ENCODE measurements around the gene TBL1Y. TPM values are rescaled to one million over a fixed set of nuclear protein-coding genes. Genes with fewer than 3 reads are reported as not detected.

TBL1Y gene
- total and polyA plus RNA-seq, 2 donors (not counting 1 experiment from before 2014, with no cell fraction given): not detected

DNA sequence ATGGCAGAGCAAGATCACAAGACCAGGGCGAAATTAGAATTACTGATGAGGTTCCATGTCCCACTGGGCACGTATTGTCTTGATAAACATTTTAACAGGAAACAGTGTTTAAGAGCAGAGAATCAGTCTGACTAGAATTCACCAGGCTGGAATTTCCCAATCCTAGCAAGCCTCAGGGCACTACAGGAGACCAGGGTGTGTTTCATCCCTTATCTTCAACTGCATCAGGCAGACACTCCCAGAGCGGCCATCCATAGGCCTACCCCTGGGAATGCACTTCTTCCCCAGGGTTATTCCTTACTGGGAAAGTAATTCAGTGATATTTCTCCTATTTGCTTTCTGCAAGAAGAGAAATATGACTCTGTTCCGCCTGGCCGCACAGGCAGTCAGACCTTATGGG lies 205.4 kb downstream of the TBL1Y start:
- ChIA-PET POLR2A (no interaction called here), CTCF (no interaction called here)
- Histone ChIP-seq H2AFZ (ENCODE audit: insufficient read depth, low read depth, low read length, poor library complexity, severe bottlenecking) (no peak overlapping the region), H3K9me3 (ENCODE audit: control extremely low read depth in 1 of 3, control insufficient read depth in 2 of 3, insufficient read depth in 1 of 3, low read length in 2 of 3) (no peaks in the 10 kb centered on the region), H3K27me3 (replicated peaks in 1 of 4; ENCODE audit: control extremely low read depth in 1 of 4, control insufficient read depth in 3 of 4, insufficient read depth in 4 of 4, low read length in 3 of 4) (no peaks in the 10 kb centered on the region), H4K20me1 (ENCODE audit: control insufficient read depth, insufficient read depth, low read length, poor library complexity, severe bottlenecking) (no peaks in the 10 kb centered on the region), H3K4me2 (replicated peaks; ENCODE audit: low read depth, low read length, poor library complexity, severe bottlenecking) (no peak overlapping the region), H3K4me3 (ENCODE audit: control extremely low read depth in 1 of 5, extremely low read depth in 1 of 5, insufficient read depth in 1 of 5, low read depth in 2 of 5, low read length in 4 of 5) (no peak overlapping the region), H3K4me1 (ENCODE audit: control insufficient read depth in 2 of 2, insufficient read depth in 2 of 2, low read length in 2 of 2) (no peaks in the 10 kb centered on the region), H3K9ac (ENCODE audit: low read length) (no peak overlapping the region), H3K27ac (ENCODE audit: low read length in 2 of 2) (no peak overlapping the region), H3K79me2 (ENCODE audit: control insufficient read depth, insufficient read depth, low read length) (no peaks in the 10 kb centered on the region), H3K36me3 (replicated peaks in 1 of 2; ENCODE audit: control extremely low read depth in 1 of 2, control insufficient read depth in 1 of 2, extremely low read depth in 1 of 2, insufficient read depth in 2 of 2, low read length in 1 of 2) (no peaks in the 10 kb centered on the region)
- 100% methylated on average over 2 of the region's 5 CpGs for WGBS (ENCODE audit: insufficient coverage)
- Mint-ChIP-seq H3K4me1 (no peaks in the 10 kb centered on the region), H3K27ac (no peak overlapping the region), H3K27me3 (no peaks in the 10 kb centered on the region), H3K4me3 (no peak overlapping the region), H3K9me3 (ENCODE audit: insufficient read depth) (peaks cover 2% of the 10 kb centered on the region)
- TF ChIP-seq, protein P1, sequence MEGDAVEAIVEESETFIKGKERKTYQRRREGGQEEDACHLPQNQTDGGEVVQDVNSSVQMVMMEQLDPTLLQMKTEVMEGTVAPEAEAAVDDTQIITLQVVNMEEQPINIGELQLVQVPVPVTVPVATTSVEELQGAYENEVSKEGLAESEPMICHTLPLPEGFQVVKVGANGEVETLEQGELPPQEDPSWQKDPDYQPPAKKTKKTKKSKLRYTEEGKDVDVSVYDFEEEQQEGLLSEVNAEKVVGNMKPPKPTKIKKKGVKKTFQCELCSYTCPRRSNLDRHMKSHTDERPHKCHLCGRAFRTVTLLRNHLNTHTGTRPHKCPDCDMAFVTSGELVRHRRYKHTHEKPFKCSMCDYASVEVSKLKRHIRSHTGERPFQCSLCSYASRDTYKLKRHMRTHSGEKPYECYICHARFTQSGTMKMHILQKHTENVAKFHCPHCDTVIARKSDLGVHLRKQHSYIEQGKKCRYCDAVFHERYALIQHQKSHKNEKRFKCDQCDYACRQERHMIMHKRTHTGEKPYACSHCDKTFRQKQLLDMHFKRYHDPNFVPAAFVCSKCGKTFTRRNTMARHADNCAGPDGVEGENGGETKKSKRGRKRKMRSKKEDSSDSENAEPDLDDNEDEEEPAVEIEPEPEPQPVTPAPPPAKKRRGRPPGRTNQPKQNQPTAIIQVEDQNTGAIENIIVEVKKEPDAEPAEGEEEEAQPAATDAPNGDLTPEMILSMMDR (IDR thresholded peaks at IDR 0.05): no peak
- TF ChIP-seq EZH2 (IDR thresholded peaks at IDR 0.05; ENCODE audit: borderline replicate concordance, insufficient read depth, low read depth, low read length, poor library complexity, severe bottlenecking): no peak
- intact Hi-C loops (cut with micrococcal nuclease): no loop called here
- no peak for ATAC-seq (ENCODE audit: low read depth)
- DNase-seq: no peak

DNA sequence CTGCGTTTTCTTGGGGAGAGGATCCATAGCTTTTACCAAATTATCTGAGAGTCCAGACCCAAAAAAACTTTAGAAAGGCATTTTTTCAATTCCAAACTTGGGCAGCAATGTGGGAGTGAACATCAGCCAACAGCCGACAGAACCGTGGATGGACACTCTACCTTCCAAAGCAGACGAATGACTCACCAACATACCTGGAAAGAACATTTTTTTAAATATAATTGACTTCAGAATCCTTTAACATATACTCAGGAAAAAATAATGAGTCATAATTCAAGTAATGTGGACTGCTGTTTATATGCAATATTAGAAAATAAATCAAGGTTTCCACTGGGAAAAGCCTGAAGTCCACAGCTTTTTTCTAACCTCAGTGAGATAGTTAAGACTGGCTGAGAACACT lies 211.7 kb downstream of the TBL1Y start:
- DNase-seq (no peak), ATAC-seq (ENCODE audit: low read depth) (no peak)
- H3K9ac ChIP-seq (ENCODE audit: low read length): no peak overlapping the region
- no peaks in the 10 kb centered on the region for H3K36me3 ChIP-seq (replicated peaks in 1 of 2; ENCODE audit: control extremely low read depth in 1 of 2, control insufficient read depth in 1 of 2, extremely low read depth in 1 of 2, insufficient read depth in 2 of 2, low read length in 1 of 2)
- Mint-ChIP-seq H3K4me1 (no peaks in the 10 kb centered on the region), H3K27ac (no peak overlapping the region), H3K9me3 (ENCODE audit: insufficient read depth) (no peaks in the 10 kb centered on the region), H3K27me3 (no peaks in the 10 kb centered on the region), H3K4me3 (no peak overlapping the region)
- no peak overlapping the region for H3K4me3 ChIP-seq (ENCODE audit: control extremely low read depth in 1 of 5, extremely low read depth in 1 of 5, insufficient read depth in 1 of 5, low read depth in 2 of 5, low read length in 4 of 5)
- H3K27ac ChIP-seq (ENCODE audit: low read length in 2 of 2): no peak overlapping the region
- H3K27me3 ChIP-seq (replicated peaks in 1 of 4; ENCODE audit: control extremely low read depth in 1 of 4, control insufficient read depth in 3 of 4, insufficient read depth in 4 of 4, low read length in 3 of 4): no peaks in the 10 kb centered on the region
- ChIA-PET POLR2A (no interaction called here), CTCF (no interaction called here)
- no peak overlapping the region for H2AFZ ChIP-seq (ENCODE audit: insufficient read depth, low read depth, low read length, poor library complexity, severe bottlenecking)
- no peaks in the 10 kb centered on the region for H4K20me1 ChIP-seq (ENCODE audit: control insufficient read depth, insufficient read depth, low read length, poor library complexity, severe bottlenecking)
- WGBS (ENCODE audit: insufficient coverage): 100% methylated on average over 1 of the region's 4 CpGs
- intact Hi-C loops (cut with micrococcal nuclease): no loop called here
- no peaks in the 10 kb centered on the region for H3K9me3 ChIP-seq (ENCODE audit: control extremely low read depth in 1 of 3, control insufficient read depth in 2 of 3, insufficient read depth in 1 of 3, low read length in 2 of 3)
- H3K4me1 ChIP-seq (ENCODE audit: control insufficient read depth in 2 of 2, insufficient read depth in 2 of 2, low read length in 2 of 2): no peaks in the 10 kb centered on the region
- TF ChIP-seq, protein P1 (IDR thresholded peaks at IDR 0.05): no peak
- no peak for TF ChIP-seq EZH2 (IDR thresholded peaks at IDR 0.05; ENCODE audit: borderline replicate concordance, insufficient read depth, low read depth, low read length, poor library complexity, severe bottlenecking)
- no peaks in the 10 kb centered on the region for H3K79me2 ChIP-seq (ENCODE audit: control insufficient read depth, insufficient read depth, low read length)
- H3K4me2 ChIP-seq (replicated peaks; ENCODE audit: low read depth, low read length, poor library complexity, severe bottlenecking): no peak overlapping the region
